K562 (cell line): ENCODE data around the gene GRIK3.

ENCODE experiments used
- CREM ChIP-seq: IDR thresholded peaks from 2 replicates; pipeline ENCODE4 v1.6.1; 2014; ENCODE audit warnings: antibody characterized with exemption, low read depth
- FOXK1 ChIP-seq: sonication (generic); formaldehyde crosslinking; IDR thresholded peaks from 2 replicates; pipeline ENCODE4 v1.8.0; 2022; ENCODE audit warnings: missing genetic modification reagents, mild to moderate bottlenecking, borderline replicate concordance
- MECOM ChIP-seq: fragments of 250-450 bp; sonication (Bioruptor Pico); IDR thresholded peaks from 2 replicates; pipeline ENCODE4 v1.8.0; 2022; ENCODE audit warnings: inconsistent platforms
- NRF1 ChIP-seq, 2 experiments: fragments of 450-650 bp; IDR thresholded peaks in 1 of 2; conservative IDR thresholded peaks in 1 of 2; 2 replicates each; pipeline ENCODE4 v1.6.1; 2014; ENCODE audit warnings: mild to moderate bottlenecking in 2 of 2
- POLR2AphosphoS5 ChIP-seq: IDR thresholded peaks from 2 replicates; pipeline ENCODE4 v1.6.1; 2011; ENCODE audit warnings: mild to moderate bottlenecking, low read depth, low read length, moderate library complexity; ENCODE audit not compliant: control insufficient read depth, insufficient read depth
- RREB1 ChIP-seq: fragments of 250-450 bp; sonication (Bioruptor Pico); IDR thresholded peaks from 2 replicates; pipeline ENCODE4 v1.4.0; 2020
- SIN3A ChIP-seq, 2 experiments: fragments of 150-350 bp in 1 of 2; IDR thresholded peaks; 2 replicates each; pipeline ENCODE4 v1.6.1; 2011 to 2016; ENCODE audit warnings: borderline replicate concordance in 2 of 2, low read depth in 2 of 2, low read length in 2 of 2, mild to moderate bottlenecking in 2 of 2, moderate library complexity in 2 of 2; ENCODE audit not compliant: control insufficient read depth in 1 of 2
- ZBTB26 ChIP-seq: fragments of 450-650 bp; formaldehyde crosslinking; IDR thresholded peaks from 2 replicates; pipeline ENCODE4 v1.4.0; 2022; ENCODE audit warnings: missing genetic modification characterization
- ZNF263 ChIP-seq: sonication (generic); formaldehyde crosslinking; IDR thresholded peaks from 2 replicates; pipeline ENCODE4 v1.8.0; 2022; ENCODE audit warnings: mild to moderate bottlenecking, missing genetic modification reagents, borderline replicate concordance

GRCh38 chr1:36913484-36914060 is 120.7 kb downstream of the GRIK3 start:
- TF ChIP-seq MECOM (CRISPR knock-in tag) (no peak), FOXK1 (CRISPR knock-in tag) (no peak), CREM (no peak), POLR2AphosphoS5 (no peak), SIN3A (IDR thresholded peaks at IDR 0.05; ENCODE audit: borderline replicate concordance in 2 of 2, control insufficient read depth in 1 of 2, low read depth in 2 of 2, low read length in 2 of 2) (no peak), RREB1 (CRISPR knock-in tag) (no peak), ZBTB26 (CRISPR knock-in tag) (no peak), NRF1 (conservative IDR thresholded peaks at IDR 0.05 in 1 of 2, IDR thresholded peaks at IDR 0.05 in 1 of 2) (no peak), ZNF263 (CRISPR knock-in tag) (no peak)
